Mammary epithelial cell (primary cell): Measurements from ENCODE around the gene SPACA4.
"Not testable (repeated sequence)": the region's sequence is repeated elsewhere in the genome, so short reads cannot be mapped to it uniquely, and the experiment has no call there.

Source experiments
- CTCF ChIP-seq, 2 donors: IDR thresholded peaks in 1 of 2; conservative IDR thresholded peaks in 1 of 2; 2 replicates each; pipeline ENCODE4 v1.5.1; 2011 to 2012; ENCODE audit warnings: inconsistent platforms in 2 of 2, low read length in 2 of 2, mild to moderate bottlenecking in 2 of 2, control low read depth in 1 of 2, low read depth in 1 of 2; ENCODE audit not compliant: insufficient read depth in 1 of 2; ENCODE audit errors: extremely low read depth in 1 of 2
- EZH2 ChIP-seq: IDR thresholded peaks from 2 replicates; pipeline ENCODE4 v1.6.1; 2012; ENCODE audit warnings: low read length, inconsistent platforms, borderline replicate concordance

DNA sequence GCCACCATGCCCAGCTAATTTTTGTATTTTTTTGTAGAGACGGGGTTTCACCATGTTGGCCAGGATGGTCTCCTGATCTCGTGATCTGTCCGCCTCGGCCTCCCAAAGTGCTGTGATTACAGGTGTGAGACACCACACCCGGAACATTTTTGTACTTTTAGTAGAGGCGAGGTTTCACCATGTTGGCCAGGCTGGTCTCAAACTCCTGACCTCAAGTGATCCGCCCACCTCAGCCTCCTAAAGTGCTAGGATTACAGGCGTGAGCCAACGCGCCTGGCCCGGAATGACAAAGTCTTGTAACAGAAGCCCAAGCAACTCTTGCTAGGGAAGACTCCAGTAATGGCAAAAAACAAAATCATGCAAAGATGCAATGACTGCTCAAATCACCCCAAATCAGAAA, 25.7 kb downstream of the SPACA4 start:
- not testable (repeated sequence) for TF ChIP-seq CTCF (conservative IDR thresholded peaks at IDR 0.05 in 1 of 2, IDR thresholded peaks at IDR 0.05 in 1 of 2; ENCODE audit: extremely low read depth in 1 of 2, insufficient read depth in 1 of 2, low read depth in 1 of 2, low read length in 2 of 2); EZH2
